Measurements from ENCODE around the gene MYO1B. TPM values are rescaled to one million over a fixed set of nuclear protein-coding genes. Genes with fewer than 3 reads are reported as not detected.

MYO1B gene
- total RNA-seq, 1 donor, result 177 TPM

DNA sequence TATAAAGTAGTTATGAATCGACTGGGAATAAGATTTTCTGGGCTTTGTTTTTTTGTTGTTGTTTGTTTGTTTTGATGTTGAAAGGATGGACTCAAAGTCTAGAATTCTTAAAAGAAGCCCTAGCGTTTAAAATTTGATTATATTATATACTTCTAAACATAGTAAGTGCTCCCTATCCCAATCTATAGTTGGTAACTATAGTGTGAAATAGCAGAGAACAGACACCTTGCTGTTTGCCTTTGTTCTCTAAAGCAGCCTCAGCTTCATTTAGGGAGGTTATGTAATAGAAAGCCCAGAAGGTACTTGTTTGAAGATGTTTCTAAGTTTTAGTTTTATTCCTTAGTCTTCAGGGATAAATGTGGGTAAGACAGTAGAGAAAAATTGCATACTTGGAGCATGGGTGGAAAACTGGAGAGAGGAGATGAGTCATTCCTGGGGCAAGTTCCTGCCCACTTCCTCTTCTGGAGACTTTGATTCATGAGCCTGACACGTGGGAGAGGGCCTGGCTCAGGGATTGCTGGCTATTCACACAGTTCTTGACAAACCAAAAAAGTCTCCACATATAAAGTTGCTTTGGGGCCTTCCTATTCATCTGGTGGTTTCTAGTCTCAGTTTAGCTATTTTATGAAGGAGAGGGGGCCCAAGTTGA, 131.9 kb downstream of the MYO1B start:
- TF ChIP-seq, protein P1, sequence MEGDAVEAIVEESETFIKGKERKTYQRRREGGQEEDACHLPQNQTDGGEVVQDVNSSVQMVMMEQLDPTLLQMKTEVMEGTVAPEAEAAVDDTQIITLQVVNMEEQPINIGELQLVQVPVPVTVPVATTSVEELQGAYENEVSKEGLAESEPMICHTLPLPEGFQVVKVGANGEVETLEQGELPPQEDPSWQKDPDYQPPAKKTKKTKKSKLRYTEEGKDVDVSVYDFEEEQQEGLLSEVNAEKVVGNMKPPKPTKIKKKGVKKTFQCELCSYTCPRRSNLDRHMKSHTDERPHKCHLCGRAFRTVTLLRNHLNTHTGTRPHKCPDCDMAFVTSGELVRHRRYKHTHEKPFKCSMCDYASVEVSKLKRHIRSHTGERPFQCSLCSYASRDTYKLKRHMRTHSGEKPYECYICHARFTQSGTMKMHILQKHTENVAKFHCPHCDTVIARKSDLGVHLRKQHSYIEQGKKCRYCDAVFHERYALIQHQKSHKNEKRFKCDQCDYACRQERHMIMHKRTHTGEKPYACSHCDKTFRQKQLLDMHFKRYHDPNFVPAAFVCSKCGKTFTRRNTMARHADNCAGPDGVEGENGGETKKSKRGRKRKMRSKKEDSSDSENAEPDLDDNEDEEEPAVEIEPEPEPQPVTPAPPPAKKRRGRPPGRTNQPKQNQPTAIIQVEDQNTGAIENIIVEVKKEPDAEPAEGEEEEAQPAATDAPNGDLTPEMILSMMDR (IDR thresholded peaks at IDR 0.05; ENCODE audit: insufficient read depth, low read depth, low read length), result no peak
- no peak overlapping the region for H3K4me3 ChIP-seq (ENCODE audit: low read depth, low read length)
- DNase-seq (ENCODE audit: low read depth), result peak; percentile 94

- H3K4me3 ChIP-seq (ENCODE audit: low read depth, low read length), result no peak overlapping the region
- DNase-seq (ENCODE audit: low read depth), result no peak
Observed at GRCh38 chr2:191379375-191379774, 134.2 kb downstream of the MYO1B start.

DNA sequence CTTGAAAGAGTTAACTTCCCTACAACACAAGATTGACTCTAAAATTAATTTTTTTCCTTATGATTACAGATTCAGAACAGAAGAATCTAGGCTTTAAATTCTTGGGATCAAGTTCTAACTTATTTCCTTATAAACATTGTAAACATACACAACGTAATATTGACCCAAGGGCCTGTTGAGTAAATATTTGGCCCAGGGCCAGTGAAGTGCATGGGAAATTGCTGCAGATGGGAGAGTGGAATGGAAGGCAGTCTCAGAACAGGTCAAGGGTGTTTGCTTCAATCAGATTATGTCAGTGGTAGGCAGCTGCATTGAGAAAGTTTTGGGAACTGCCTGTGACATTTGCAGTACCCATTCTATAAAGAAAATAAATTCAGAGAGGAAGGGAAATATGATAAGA, 137.6 kb downstream of the MYO1B start:
- no peak overlapping the region for H3K4me3 ChIP-seq (ENCODE audit: low read depth, low read length)
- peak; percentile 95 for DNase-seq (ENCODE audit: low read depth)
- TF ChIP-seq, protein P1 (IDR thresholded peaks at IDR 0.05; ENCODE audit: insufficient read depth, low read depth, low read length), result no peak

More at GRCh38 chr2:191379375-191379774, 134.2 kb downstream of the MYO1B start:
- TF ChIP-seq, protein P1 (IDR thresholded peaks at IDR 0.05; ENCODE audit: insufficient read depth, low read depth, low read length), result no peak

GRCh38 chr2:191383486-191383885, 138.3 kb downstream of the MYO1B start:
- TF ChIP-seq, protein P1 (IDR thresholded peaks at IDR 0.05; ENCODE audit: insufficient read depth, low read depth, low read length), result no peak
- no peak overlapping the region for H3K4me3 ChIP-seq (ENCODE audit: low read depth, low read length)
- DNase-seq (ENCODE audit: low read depth), result no peak

DNA sequence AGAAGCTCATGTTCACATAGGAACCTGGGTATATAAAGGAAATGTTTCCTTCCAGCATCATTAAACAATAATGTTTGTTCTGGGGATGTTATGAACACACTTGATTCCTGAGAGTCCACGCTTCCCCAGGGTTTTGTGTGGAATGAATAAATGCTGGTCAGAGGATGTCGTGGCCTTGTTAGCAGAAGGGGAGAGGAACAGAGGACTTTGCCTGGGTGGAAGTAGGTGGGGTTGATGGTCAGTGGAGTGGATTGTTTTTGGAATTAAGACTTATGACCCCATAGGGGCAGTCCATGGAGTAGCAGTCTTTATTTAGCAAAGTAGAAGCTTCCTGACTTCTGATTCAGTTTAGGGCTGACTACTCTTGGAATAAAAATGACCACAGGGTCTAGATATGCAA, 139.6 kb downstream of the MYO1B start:
- no peak for DNase-seq (ENCODE audit: low read depth)
- no peak overlapping the region for H3K4me3 ChIP-seq (ENCODE audit: low read depth, low read length)
- TF ChIP-seq, protein P1 (IDR thresholded peaks at IDR 0.05; ENCODE audit: insufficient read depth, low read depth, low read length), result no peak

GRCh38 chr2:191385416-191386160, 140.4 kb downstream of the MYO1B start:
- H3K4me3 ChIP-seq (ENCODE audit: low read depth, low read length), result no peak overlapping the region
- TF ChIP-seq, protein P1 (IDR thresholded peaks at IDR 0.05; ENCODE audit: insufficient read depth, low read depth, low read length), result no peak
- DNase-seq (ENCODE audit: low read depth), result no peak
